GM18951 (cell line): Measurements from ENCODE around the gene LAMB4.

Experiments
- POLR2A ChIP-seq: IDR thresholded peaks from 4 replicates; pipeline ENCODE4 v1.6.1; 2011; ENCODE audit warnings: mild to moderate bottlenecking; ENCODE audit not compliant: insufficient read length, insufficient read depth; ENCODE audit errors: extremely low read depth
- in situ Hi-C: fragments of 300-500 bp; cut with MboI; formaldehyde crosslinking; loops from one replicate; pipeline ENCODE4 v1.12.0; 2022; ENCODE audit warnings: low sequenced_read_pairs, mixed read lengths, inconsistent platforms; ENCODE audit not compliant: unreplicated experiment

Gene LAMB4

DNA sequence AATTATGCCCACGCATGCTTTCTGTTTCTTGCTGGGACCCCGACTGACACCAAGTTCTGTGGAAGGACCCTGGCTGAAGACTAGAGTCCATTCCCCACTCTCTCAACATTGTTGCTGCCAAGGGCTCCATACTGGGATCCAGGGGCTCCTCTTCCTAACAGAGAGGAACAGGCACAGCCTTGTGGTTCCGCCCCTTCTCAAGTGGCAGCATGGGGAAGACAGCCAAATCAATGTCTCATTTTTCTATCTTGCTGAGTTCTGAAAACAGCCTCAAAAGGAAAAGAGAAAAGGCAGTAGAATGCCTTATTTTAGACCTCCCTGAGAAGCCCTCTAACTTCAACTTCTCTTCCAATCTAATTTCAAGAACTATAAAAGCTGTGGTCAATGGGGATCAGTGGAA lies 103.5 kb downstream of the LAMB4 start:
- TF ChIP-seq POLR2A, result no peak
- in situ Hi-C loops, result no loop called here

DNA sequence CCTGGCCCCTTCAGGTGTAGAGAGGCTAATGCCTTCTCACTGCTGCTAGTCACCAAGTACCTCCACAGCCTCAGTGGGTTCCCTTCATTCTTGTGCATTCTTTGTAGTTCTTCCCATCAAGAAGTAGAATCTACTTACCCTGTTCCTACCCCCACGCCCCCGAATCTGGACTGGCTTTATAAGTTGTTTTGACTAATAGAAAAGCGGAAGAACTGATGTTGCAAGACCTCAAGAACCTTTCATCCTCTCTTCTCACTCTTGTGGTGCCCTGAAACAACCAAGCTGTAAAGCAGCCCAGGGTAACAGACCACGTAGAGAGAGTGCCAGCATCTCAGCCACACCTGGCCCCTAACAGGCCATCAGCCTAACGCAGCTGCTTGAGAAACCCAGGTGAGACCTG lies 104.0 kb downstream of the LAMB4 start:
- TF ChIP-seq POLR2A, result no peak
- in situ Hi-C loops, result no loop called here

DNA sequence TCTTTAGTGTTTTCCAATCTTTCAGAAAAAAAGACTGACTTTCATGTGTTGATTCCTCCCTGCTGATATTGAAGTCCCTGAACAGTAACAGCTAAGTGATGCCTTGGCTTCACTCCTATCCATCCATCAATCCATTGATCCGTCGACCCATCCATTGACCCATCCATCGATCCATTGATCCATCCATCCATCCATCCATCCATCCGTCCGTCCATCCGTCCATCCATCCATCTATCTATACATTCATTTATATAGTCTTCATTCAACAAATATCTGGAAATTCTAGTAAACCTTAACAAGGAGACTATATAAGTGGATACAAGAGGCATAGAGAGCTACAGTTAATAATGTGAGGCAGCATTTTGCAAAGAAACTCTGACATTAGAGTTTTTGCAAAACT lies 105.6 kb downstream of the LAMB4 start:
- TF ChIP-seq POLR2A, result no peak
- in situ Hi-C loops, result no loop called here

DNA sequence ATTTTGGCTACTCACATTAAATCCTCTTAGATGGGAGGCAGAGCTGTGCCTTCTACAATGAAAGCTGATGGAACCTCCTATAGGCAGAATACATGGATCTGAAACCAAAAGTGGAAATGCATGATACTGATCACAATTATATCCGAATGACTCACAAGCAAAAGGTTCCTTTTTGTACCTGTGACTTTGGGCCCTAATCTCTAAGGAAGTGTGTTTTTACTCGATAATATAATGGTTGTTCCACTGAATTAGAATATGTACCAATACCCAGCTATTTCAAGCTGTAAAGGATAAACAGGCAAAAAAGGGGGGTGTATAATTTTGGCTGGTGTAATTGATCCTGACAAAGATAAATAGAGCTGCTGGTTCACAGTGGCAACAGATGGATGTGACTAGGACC lies 109.6 kb downstream of the LAMB4 start:
- no peak for TF ChIP-seq POLR2A
- in situ Hi-C loops, result no loop called here

DNA sequence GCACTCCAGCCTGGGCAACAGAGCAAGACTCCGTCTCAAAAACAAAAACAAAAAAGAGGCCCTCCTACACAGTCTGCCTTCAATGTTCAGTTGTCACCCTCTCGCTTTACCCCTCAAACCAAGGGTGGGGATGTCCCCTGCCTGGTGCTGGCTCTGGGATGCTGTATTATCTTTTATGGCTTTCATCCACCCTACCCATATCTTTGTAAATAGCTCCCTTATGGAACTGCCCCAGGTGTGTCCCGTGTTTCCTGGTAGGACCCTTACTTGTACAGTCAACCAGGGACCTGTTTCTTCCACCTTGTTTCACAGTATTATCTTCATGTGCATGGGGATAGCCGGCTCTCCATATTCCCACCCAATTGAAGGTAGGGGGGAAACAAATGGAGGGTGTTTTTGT lies 111.5 kb downstream of the LAMB4 start:
- in situ Hi-C loops, result no loop called here
- no peak for TF ChIP-seq POLR2A

DNA sequence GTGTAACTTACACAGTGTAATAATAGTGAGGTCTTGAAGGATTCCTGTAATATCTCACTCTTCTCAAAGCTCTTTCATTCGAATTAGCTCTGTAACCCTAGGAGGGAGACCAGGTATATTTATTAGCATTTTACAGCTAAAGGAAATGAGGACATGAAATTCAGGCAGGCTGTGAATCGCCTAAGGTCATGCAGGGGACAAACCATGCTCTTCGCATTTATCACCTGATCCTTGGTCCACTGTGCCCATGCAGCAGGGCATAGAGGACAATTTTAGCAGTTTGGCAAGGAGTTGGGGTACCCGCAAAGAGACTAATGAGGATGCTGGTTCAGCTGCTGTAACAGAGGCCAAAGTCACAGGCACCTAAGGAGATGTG lies 112.4 kb downstream of the LAMB4 start:
- in situ Hi-C loops, result no loop called here
- no peak for TF ChIP-seq POLR2A

DNA sequence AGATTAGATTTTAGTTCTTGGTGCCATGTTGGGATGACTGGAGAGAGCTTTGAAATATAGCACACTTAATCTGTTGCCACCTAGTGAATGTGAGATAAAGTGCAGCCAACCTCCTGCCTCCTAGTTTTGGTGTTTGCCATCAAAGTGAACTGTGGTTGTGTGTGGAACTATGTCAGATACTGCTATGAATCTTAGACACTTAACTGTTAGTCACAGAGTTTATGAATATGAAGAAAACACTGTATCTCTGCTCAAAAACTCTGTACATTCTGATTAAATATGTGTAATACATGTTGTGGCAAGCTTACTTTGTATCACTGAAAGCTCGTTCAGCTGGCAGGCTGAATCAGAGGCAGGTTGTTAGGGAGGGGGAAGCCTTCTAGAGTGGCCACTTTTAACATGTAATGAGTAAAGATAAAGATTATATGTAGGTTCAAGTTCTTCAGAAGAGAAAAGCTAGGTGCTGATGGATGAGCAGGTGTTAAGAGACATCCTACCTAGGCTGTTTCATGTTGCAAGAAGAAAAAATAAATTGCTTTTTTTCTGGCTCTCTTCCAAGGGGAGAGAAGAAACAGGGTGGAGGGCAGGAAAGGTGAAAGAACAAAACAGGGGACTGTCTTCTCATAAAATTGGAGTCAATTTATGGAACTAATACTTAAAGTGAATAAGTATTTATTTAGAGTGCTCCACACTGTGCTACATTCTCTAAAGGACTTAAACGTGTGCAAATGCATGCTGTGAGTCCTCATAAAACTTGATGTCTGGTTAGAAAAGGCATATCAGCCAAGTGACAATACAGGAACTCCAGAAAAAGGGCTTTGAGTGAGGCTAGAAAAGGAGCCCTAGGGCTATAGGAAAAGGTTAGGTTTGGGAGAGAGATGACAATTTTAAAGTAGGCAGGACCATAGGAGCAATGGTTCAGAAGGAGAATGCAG lies 113.1 kb downstream of the LAMB4 start:
- no peak for TF ChIP-seq POLR2A
- in situ Hi-C loops, result no loop called here

DNA sequence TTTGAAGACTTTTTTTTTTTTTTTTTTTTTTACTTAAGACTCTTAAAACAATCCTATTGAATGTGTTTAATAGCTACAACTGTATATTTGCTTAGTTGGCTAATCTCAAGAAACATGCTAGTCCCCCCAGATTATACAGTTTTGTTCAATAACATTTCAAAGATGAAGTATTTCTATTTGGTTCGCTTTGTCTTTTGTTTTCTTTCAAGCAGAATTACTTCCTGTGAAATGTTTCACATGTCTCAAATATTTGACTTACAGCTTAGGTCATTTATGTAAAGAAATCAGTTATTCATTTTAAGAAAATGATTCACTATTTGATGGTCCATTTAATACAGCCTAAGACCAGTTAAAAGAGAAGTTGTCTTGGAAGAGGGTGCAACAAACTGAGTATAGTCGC lies 114.4 kb downstream of the LAMB4 start:
- in situ Hi-C loops, result no loop called here
- TF ChIP-seq POLR2A, result no peak

DNA sequence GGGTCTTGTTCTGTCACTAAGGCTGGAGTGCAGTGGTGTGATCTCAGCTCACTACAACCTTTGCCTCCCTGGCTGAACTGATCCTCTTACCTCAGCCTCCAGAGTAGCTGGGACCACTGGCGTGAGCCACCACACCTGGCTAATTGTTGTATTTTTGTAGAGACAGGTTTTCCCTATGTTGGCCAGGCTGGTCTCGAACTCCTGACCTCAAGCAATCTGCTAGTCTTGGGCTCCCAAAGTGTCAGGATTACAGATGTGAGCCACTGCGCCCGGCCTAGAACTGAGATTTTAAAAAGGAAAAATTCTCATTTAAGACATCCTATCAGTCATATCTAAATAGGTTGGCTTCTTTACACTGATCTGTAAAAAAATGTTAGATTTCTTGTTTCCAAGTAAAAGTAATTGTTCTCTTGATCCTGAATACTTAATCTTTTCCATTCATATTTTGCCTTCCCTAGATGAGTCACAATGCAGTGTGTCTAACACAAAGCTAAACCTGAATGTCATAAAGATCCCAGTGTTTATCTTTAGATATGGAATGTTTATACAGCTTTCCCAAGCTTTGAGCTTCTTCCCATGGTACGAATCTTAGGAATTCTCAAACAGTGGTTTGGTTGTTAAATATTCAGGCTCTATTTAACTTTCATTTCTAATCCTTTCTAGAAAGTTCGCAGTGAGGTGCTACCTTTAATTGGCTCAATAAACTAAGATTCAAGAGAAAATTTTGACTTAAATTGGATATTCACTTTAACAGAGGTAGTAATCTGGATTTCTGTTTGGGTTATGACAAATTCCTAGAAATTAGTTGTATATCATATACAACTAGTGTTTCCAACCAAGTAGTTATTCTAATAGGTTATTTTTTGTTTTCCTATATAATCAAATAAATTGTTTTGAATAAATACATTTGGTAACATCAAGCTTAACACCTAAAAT lies 115.1 kb downstream of the LAMB4 start:
- in situ Hi-C loops, result no loop called here
- TF ChIP-seq POLR2A, result no peak

DNA sequence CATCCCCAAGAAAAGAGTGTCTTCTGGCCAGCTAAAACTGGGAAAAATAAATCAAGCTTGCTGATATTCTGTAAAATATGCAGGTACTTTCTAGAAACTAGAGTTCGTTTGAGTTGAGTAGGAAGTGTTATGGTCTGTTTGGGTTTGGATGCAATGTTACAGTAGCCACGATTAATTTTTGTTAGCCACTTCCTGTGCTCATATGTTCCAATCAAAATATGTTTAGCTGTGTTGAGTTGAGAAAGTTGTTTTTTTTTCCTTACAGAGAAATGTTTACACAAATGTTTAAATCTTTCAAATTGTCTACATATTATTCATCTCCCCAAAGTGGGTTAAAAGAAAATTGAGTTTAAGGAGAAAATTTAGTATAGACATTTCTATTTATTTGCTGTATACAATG lies 115.9 kb downstream of the LAMB4 start:
- TF ChIP-seq POLR2A, result no peak
- in situ Hi-C loops, result no loop called here

DNA sequence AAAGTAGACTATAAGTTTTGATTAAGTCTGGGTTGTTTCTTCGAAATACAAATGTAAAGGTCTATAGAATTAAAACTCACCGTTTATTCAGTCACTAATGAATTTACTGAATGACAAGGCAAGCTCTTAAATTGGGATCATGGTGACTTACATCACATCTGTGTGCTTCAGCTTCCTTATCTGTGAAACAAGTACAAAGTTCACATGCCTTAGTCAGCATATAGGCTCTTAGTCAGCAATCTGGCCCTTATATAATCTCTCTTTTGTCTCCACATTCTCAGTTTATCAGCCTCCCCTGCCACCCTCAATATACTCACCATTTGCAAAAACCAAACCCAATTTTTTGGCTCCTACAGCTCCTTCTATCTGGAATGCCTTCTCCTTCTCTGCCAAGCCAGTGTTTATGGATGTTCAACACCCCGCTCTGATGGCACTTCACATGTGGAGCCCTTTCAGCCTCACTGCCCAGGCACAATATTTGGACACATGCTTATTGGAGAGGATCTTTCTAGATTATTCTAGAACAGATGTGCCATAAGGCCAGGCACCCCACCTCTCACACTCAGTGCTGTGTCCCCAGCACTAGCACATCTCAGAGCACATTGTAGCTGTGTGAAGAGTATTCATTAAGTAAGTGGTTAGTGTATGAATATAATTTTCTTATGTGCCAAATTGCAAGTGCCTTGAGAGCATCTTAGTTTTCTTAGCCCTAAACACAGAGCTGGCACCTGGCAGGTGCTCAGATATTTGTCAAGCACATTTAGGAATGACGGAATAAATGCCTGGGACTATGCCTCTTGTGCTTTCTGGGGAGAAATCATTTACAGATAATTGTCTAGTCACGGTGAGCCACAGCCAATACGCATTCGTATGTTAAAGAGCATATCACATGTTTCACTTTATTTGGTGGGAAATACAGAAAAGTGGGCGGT lies 117.4 kb downstream of the LAMB4 start:
- no peak for TF ChIP-seq POLR2A
- in situ Hi-C loops, result no loop called here

DNA sequence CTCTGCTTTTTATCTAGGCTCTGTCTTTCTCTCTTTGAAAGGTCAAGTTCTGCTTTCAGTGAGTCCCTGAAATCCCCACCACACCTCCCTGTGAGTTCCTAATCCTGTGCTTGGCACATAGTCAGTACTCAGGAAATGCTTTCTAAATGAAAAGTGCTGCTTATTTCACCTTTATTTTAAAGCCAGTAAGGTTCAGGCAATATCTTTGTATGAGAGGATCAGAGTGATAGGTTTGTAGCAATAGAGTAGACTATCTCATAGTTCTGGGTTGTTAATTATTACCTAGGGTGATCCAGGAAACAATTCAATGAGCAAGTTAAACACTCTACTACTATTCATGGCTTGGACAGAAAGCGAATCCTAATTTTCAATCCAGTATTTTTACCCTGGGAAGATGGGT lies 119.8 kb downstream of the LAMB4 start:
- TF ChIP-seq POLR2A, result no peak
- in situ Hi-C loops, result no loop called here

DNA sequence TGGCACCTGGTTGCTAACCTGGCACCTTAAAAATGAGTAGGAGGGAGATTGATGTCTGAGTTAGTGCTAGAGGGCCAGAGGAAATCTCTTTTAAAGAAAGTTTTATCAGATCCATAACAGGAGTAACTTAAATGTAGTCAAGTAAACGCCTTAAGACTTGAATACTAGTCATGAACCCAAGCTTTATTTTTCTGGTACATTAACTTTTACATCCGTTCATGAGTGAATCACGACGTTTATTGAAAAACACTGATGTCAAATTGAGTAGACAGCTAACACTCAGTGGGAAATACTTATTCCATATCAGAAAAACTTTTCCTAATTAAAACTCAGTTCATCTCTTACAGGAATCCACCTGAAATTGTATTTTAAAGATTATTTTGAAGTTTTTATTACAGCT lies 120.3 kb downstream of the LAMB4 start:
- no peak for TF ChIP-seq POLR2A
- in situ Hi-C loops, result no loop called here
